Stimulated activated CD8-positive, alpha-beta memory T cell treated with anti-CD3 and anti-CD28 coated beads, Interleukin-2, amount 100 ng/mL, for 48 hours (primary cell): ENCODE measurements around the gene DNAJC5.
"Not testable (repeated sequence)": the region's sequence is repeated elsewhere in the genome, so short reads cannot be mapped to it uniquely, and the experiment has no call there.

Experiments used
- DNase-seq, 2 donors: peaks; one replicate each; pipeline ENCODE4 v3.0.0-alpha.2; 2020; ENCODE audit warnings: low read depth in 2 of 2

DNAJC5 gene

GRCh38 chr20:63908008-63908682 lies 13.2 kb downstream of the DNAJC5 start:
- DNase-seq: no peak

- no peak for DNase-seq
Measured at GRCh38 chr20:63911176-63911575, 16.2 kb downstream of the DNAJC5 start.

GRCh38 chr20:63913768-63914167 lies 18.8 kb downstream of the DNAJC5 start:
- no peak for DNase-seq

- DNase-seq: no peak
Measured at GRCh38 chr20:63915471-63915870, 20.5 kb downstream of the DNAJC5 start.

- DNase-seq: not testable (repeated sequence)
Measured at GRCh38 chr20:63916371-63916939, 21.5 kb downstream of the DNAJC5 start.

GRCh38 chr20:63917811-63918210 lies 22.9 kb downstream of the DNAJC5 start:
- no peak for DNase-seq

- DNase-seq: no peak
Measured at GRCh38 chr20:63919130-63919529, 24.2 kb downstream of the DNAJC5 start.

- DNase-seq: no peak
Measured at GRCh38 chr20:63920226-63920625, 25.3 kb downstream of the DNAJC5 start.

- no peak for DNase-seq
Measured at GRCh38 chr20:63923651-63924050, 28.7 kb downstream of the DNAJC5 start.

- no peak for DNase-seq
Measured at GRCh38 chr20:63924241-63924640, 29.3 kb downstream of the DNAJC5 start.

GRCh38 chr20:63926298-63926697 lies 31.4 kb downstream of the DNAJC5 start:
- DNase-seq: no peak

- no peak for DNase-seq
Measured at GRCh38 chr20:63929071-63929470, 34.1 kb downstream of the DNAJC5 start.

GRCh38 chr20:63929473-63929883 lies 34.6 kb downstream of the DNAJC5 start:
- not testable (repeated sequence) for DNase-seq

GRCh38 chr20:63930971-63931553 lies 36.1 kb downstream of the DNAJC5 start:
- DNase-seq: no peak

GRCh38 chr20:63931735-63932134 lies 36.8 kb downstream of the DNAJC5 start:
- DNase-seq: no peak

- DNase-seq: no peak
Measured at GRCh38 chr20:63932606-63933160, 37.8 kb downstream of the DNAJC5 start.

- no peak for DNase-seq
Measured at GRCh38 chr20:63933646-63934045, 38.7 kb downstream of the DNAJC5 start.

GRCh38 chr20:63934271-63935068 lies 39.5 kb downstream of the DNAJC5 start:
- DNase-seq: no peak

GRCh38 chr20:63935447-63935846 lies 40.5 kb downstream of the DNAJC5 start:
- DNase-seq: no peak

- DNase-seq: no peak
Measured at GRCh38 chr20:63937596-63937995, 42.7 kb downstream of the DNAJC5 start.

GRCh38 chr20:63939061-63939935 lies 44.4 kb downstream of the DNAJC5 start:
- DNase-seq: no peak
